IMR-90 (cell line): ENCODE data around the gene RPS6KA2.

Source experiments
- CTCF ChIP-seq: conservative IDR thresholded peaks from 2 replicates; pipeline ENCODE4 v1.5.1; 2012; ENCODE audit warnings: mild to moderate bottlenecking, low read depth, low read length, improper control_type of control experiment
- POLR2A ChIP-seq: IDR thresholded peaks from 2 replicates; pipeline ENCODE4 v1.6.1; 2012; ENCODE audit warnings: mild to moderate bottlenecking, low read depth, low read length
- RAD21 ChIP-seq: IDR thresholded peaks from 2 replicates; pipeline ENCODE4 v1.6.1; 2012; ENCODE audit warnings: low read length, improper control_type of control experiment
- RCOR1 ChIP-seq: IDR thresholded peaks from 2 replicates; pipeline ENCODE4 v1.6.1; 2012; ENCODE audit warnings: mild to moderate bottlenecking, low read length, improper control_type of control experiment; ENCODE audit not compliant: insufficient replicate concordance
- RFX5 ChIP-seq: IDR thresholded peaks from 2 replicates; pipeline ENCODE4 v1.8.0; 2012; ENCODE audit warnings: low read depth, mild to moderate bottlenecking, low read length, moderate library complexity
- SMC3 ChIP-seq: fragments of 150-350 bp; IDR thresholded peaks from 2 replicates; pipeline ENCODE4 v1.6.1; 2016; ENCODE audit warnings: low read depth, mild to moderate bottlenecking, antibody characterized with exemption, low read length, moderate library complexity

- TF ChIP-seq SMC3 (no peak), CTCF (no peak), RAD21 (no peak), RFX5 (no peak), RCOR1 (no peak), POLR2A (no peak)
Measured at GRCh38 chr6:166601956-166602355, 25.1 kb downstream of the RPS6KA2 start.
